Stimulated activated CD4-positive, alpha-beta T cell treated with anti-CD3 and anti-CD28 coated beads, Interleukin-2, amount 100 ng/mL, for 48 hours (primary cell): Measurements from ENCODE around the gene HBP1.
"Not testable (repeated sequence)": the region's sequence is repeated elsewhere in the genome, so short reads cannot be mapped to it uniquely, and the experiment has no call there.

ENCODE experiments used
- DNase-seq, 2 donors: peaks; one replicate each; pipeline ENCODE4 v3.0.0-alpha.2; 2020

Gene HBP1

GRCh38 chr7:107232568-107233090, 63.8 kb downstream of the HBP1 start:
- no peak for DNase-seq

- DNase-seq: no peak
These were observed 64.4 kb downstream of the HBP1 start for GRCh38 chr7:107233174-107233573.

- DNase-seq: no peak
These were observed 65.2 kb downstream of the HBP1 start for GRCh38 chr7:107233981-107234380.

GRCh38 chr7:107234436-107234835, 65.6 kb downstream of the HBP1 start:
- DNase-seq: no peak

GRCh38 chr7:107236862-107237261, 68.1 kb downstream of the HBP1 start:
- no peak for DNase-seq

- DNase-seq: no peak
These were observed 68.6 kb downstream of the HBP1 start for GRCh38 chr7:107237451-107237850.

GRCh38 chr7:107242267-107242666, 73.5 kb downstream of the HBP1 start:
- DNase-seq: no peak

- no peak for DNase-seq
These were observed 75.8 kb downstream of the HBP1 start for GRCh38 chr7:107244613-107245012.

GRCh38 chr7:107246836-107247235, 78.0 kb downstream of the HBP1 start:
- DNase-seq: not testable (repeated sequence)

- DNase-seq: no peak
These were observed 79.9 kb downstream of the HBP1 start for GRCh38 chr7:107248551-107249316.

GRCh38 chr7:107251963-107252362, 83.2 kb downstream of the HBP1 start:
- DNase-seq: no peak
